ENCODE data around the gene SLC17A6.

DNA sequence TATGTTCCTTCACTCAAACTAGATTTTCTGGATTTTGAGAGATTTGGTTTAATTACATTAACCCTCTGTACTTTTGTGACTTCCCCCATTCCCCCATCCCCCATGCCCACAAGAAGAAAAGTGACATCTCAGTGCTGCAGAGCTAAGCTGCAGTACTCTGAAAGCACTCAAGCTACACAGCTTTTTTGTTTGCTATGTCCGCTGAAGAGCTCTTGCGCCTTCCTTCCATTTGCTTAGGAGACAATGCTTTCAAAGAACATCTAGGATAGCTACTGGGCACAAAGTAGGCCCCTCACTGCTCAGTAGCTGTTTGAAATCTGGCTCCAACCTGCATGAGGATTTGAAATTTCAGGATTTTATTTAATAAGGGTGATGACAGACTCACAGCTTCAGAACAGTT lies 69.7 kb downstream of the SLC17A6 start:
- TF ChIP-seq, protein P1, sequence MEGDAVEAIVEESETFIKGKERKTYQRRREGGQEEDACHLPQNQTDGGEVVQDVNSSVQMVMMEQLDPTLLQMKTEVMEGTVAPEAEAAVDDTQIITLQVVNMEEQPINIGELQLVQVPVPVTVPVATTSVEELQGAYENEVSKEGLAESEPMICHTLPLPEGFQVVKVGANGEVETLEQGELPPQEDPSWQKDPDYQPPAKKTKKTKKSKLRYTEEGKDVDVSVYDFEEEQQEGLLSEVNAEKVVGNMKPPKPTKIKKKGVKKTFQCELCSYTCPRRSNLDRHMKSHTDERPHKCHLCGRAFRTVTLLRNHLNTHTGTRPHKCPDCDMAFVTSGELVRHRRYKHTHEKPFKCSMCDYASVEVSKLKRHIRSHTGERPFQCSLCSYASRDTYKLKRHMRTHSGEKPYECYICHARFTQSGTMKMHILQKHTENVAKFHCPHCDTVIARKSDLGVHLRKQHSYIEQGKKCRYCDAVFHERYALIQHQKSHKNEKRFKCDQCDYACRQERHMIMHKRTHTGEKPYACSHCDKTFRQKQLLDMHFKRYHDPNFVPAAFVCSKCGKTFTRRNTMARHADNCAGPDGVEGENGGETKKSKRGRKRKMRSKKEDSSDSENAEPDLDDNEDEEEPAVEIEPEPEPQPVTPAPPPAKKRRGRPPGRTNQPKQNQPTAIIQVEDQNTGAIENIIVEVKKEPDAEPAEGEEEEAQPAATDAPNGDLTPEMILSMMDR (IDR thresholded peaks at IDR 0.05; ENCODE audit: low read depth, low read length) = no peak
- no peak for TF ChIP-seq MYC (IDR thresholded peaks at IDR 0.05; ENCODE audit: low read depth, low read length)
- TF ChIP-seq POLR2A (IDR thresholded peaks at IDR 0.05; ENCODE audit: extremely low read depth, insufficient read length) = no peak
- TF ChIP-seq, protein P2, sequence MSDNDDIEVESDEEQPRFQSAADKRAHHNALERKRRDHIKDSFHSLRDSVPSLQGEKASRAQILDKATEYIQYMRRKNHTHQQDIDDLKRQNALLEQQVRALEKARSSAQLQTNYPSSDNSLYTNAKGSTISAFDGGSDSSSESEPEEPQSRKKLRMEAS (IDR thresholded peaks at IDR 0.05; ENCODE audit: low read depth, low read length) = no peak

Data from NB4 (cell line).